PC-3 (cell line): ENCODE measurements around the gene CLMP. TPM values are rescaled to one million over a fixed set of nuclear protein-coding genes. Genes with fewer than 3 reads are reported as not detected.

Source experiments
- ATAC-seq: fragments of 200-7000 bp; cut with Tn5 transposase; 2 replicates; pipeline ENCODE4 v1.9.1; 2020; ENCODE audit warnings: mild to moderate bottlenecking, moderate library complexity
- BruUV-seq: library from RNA; stranded (reverse); fragments of 400-500 nt; replicated peaks from 2 replicates; lab custom pipeline; 2021; lab: Mats Ljungman, UMichigan
- CTCF ChIA-PET: fragments of 300-600 bp; sonication (Branson Sonifier 250); formaldehyde crosslinking; loops from one replicate; lab custom pipeline; 2022; ENCODE audit warnings: antibody characterized with exemption; lab: Charles Lee
- POLR2A ChIA-PET: fragments of 300-600 bp; sonication (Branson Sonifier 250); formaldehyde crosslinking; loops from one replicate; lab custom pipeline; 2022; ENCODE audit warnings: antibody characterized with exemption; ENCODE audit not compliant: unreplicated experiment; lab: Charles Lee
- DNase-seq: peaks from one replicate; pipeline ENCODE4 v3.0.0-alpha.2; 2015
- H2AFZ ChIP-seq: fragments of 300-600 bp; sonication (generic); 2 replicates; pipeline ENCODE4 v1.6.0; 2016; ENCODE audit warnings: antibody characterized with exemption, low read length
- H3F3A ChIP-seq: fragments of 300-600 bp; sonication (generic); one replicate; pipeline ENCODE4 v1.6.0; 2017; ENCODE audit warnings: antibody characterized with exemption, low read length, control low read depth, mild to moderate bottlenecking; ENCODE audit not compliant: unreplicated experiment
- H3K27ac ChIP-seq: fragments of 300-600 bp; sonication (generic); 2 replicates; pipeline ENCODE4 v1.5.1; 2016; ENCODE audit warnings: mild to moderate bottlenecking, low read length
- H3K27me3 ChIP-seq: fragments of 300-600 bp; sonication (generic); 2 replicates; pipeline ENCODE4 v1.6.1; 2016; ENCODE audit warnings: low read length, mixed read lengths
- H3K36me3 ChIP-seq: fragments of 300-600 bp; sonication (generic); 2 replicates; pipeline ENCODE4 v1.6.1; 2016; ENCODE audit warnings: low read depth, mixed run types, low read length, mixed read lengths
- H3K4me1 ChIP-seq: fragments of 300-600 bp; sonication (generic); 2 replicates; pipeline ENCODE4 v1.5.1; 2016; ENCODE audit warnings: low read length; ENCODE audit not compliant: insufficient read depth
- H3K4me2 ChIP-seq: fragments of 300-600 bp; sonication (generic); 2 replicates; pipeline ENCODE4 v1.6.0; 2016; ENCODE audit warnings: low read length
- H3K4me3 ChIP-seq: fragments of 300-600 bp; sonication (generic); 2 replicates; pipeline ENCODE4 v1.5.1; 2016; ENCODE audit warnings: mild to moderate bottlenecking, low read length, mixed read lengths
- H3K79me2 ChIP-seq: fragments of 300-600 bp; sonication (generic); 2 replicates; pipeline ENCODE4 v1.6.1; 2017; ENCODE audit warnings: low read length, mixed read lengths
- H3K9ac ChIP-seq: fragments of 300-600 bp; sonication (generic); 2 replicates; pipeline ENCODE4 v1.6.0; 2016; ENCODE audit warnings: mild to moderate bottlenecking, low read length
- H3K9me2 ChIP-seq: fragments of 300-600 bp; sonication (generic); replicated peaks from 2 replicates; pipeline ENCODE4 v1.6.1; 2016; ENCODE audit warnings: mixed run types, low read length, mixed read lengths
- H3K9me3 ChIP-seq: fragments of 300-600 bp; sonication (generic); 2 replicates; pipeline ENCODE4 v1.6.1; 2016; ENCODE audit warnings: low read length, mixed read lengths
- H4K20me1 ChIP-seq: fragments of 300-600 bp; sonication (generic); 2 replicates; pipeline ENCODE4 v1.6.1; 2016; ENCODE audit warnings: low read length, mixed read lengths
- EZH2 ChIP-seq: fragments of 300-600 bp; sonication (generic); IDR thresholded peaks from one replicate; pipeline ENCODE4 v1.6.1; 2017; ENCODE audit warnings: antibody characterized with exemption, mild to moderate bottlenecking, low read length; ENCODE audit not compliant: unreplicated experiment
- EZH2phosphoT487 ChIP-seq: fragments of 300-600 bp; sonication (generic); IDR thresholded peaks from 2 replicates; pipeline ENCODE4 v1.6.1; 2018; ENCODE audit warnings: mild to moderate bottlenecking, antibody characterized with exemption, low read length, borderline replicate concordance
- intact Hi-C: fragments of 100-400 bp; cut with micrococcal nuclease; formaldehyde crosslinking; loops from 2 replicates; pipeline ENCODE4 v1.9.0; 2023
- total RNA-seq: library from RNA; depleted of rRNA; stranded (reverse); fragments of >200 nt; gene quantifications from 2 replicates; pipeline ENCODE4 v1.2.3, GENCODE V29; 2014
- TF ChIP-seq, protein P1 (sequence below): fragments of 300-600 bp; sonication (generic); conservative IDR thresholded peaks from 2 replicates; pipeline ENCODE4 v1.5.1; 2017; ENCODE audit warnings: antibody characterized with exemption, low read depth, mild to moderate bottlenecking, low read length

The CLMP gene
- total RNA-seq, 1 experiment from 2014 or later, result 30.4 TPM

GRCh38 chr11:123151796-123152195 lies 43.3 kb downstream of the CLMP start:
- 0 out of 2 replicates have a peak, but pooled peaks cover 1% of the 10 kb centered on the region for H3K4me1 ChIP-seq
- no peaks in the 10 kb centered on the region for H4K20me1 ChIP-seq
- H3K79me2 ChIP-seq, result no peaks in the 10 kb centered on the region
- no peaks in the 10 kb centered on the region for H3F3A ChIP-seq
- ATAC-seq (no peak), DNase-seq (no peak)
- intact Hi-C loops, result no loop called here
- no peaks in the 10 kb centered on the region for H3K9me2 ChIP-seq
- no peak for TF ChIP-seq EZH2phosphoT487
- H3K9me3 ChIP-seq, result no peaks in the 10 kb centered on the region
- H3K9ac ChIP-seq, result no peak overlapping the region
- no peaks in the 10 kb centered on the region for H3K27me3 ChIP-seq
- ChIA-PET POLR2A (interaction anchor here (0.6 kb wide), 1 partner anchor 22 kb away, joined by 3 read pairs; no protein-coding TSS in a partner anchor), CTCF (no interaction called here)
- H3K27ac ChIP-seq, result no peak overlapping the region
- peaks cover 4% of the 10 kb centered on the region; the same call in 1 of the 2 replicates for H3K36me3 ChIP-seq
- H3K4me2 ChIP-seq, result no peak overlapping the region
- no peak overlapping the region for H3K4me3 ChIP-seq
- BruUV-seq, result no TSS peak
- no peak overlapping the region for H2AFZ ChIP-seq

GRCh38 chr11:123151366-123151765 lies 43.7 kb downstream of the CLMP start:
- no peak for TF ChIP-seq EZH2phosphoT487
- TF ChIP-seq, protein P1, sequence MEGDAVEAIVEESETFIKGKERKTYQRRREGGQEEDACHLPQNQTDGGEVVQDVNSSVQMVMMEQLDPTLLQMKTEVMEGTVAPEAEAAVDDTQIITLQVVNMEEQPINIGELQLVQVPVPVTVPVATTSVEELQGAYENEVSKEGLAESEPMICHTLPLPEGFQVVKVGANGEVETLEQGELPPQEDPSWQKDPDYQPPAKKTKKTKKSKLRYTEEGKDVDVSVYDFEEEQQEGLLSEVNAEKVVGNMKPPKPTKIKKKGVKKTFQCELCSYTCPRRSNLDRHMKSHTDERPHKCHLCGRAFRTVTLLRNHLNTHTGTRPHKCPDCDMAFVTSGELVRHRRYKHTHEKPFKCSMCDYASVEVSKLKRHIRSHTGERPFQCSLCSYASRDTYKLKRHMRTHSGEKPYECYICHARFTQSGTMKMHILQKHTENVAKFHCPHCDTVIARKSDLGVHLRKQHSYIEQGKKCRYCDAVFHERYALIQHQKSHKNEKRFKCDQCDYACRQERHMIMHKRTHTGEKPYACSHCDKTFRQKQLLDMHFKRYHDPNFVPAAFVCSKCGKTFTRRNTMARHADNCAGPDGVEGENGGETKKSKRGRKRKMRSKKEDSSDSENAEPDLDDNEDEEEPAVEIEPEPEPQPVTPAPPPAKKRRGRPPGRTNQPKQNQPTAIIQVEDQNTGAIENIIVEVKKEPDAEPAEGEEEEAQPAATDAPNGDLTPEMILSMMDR, result no peak
- no peak for TF ChIP-seq EZH2
- BruUV-seq, result no TSS peak
- no peaks in the 10 kb centered on the region for H3K79me2 ChIP-seq

GRCh38 chr11:123150882-123151281 lies 44.2 kb downstream of the CLMP start:
- H3K9ac ChIP-seq, result no peak overlapping the region
- no peaks in the 10 kb centered on the region for H3K79me2 ChIP-seq
- no peak overlapping the region for H3K4me2 ChIP-seq
- no TSS peak for BruUV-seq
- no peaks in the 10 kb centered on the region for H3K9me3 ChIP-seq
- H3K9me2 ChIP-seq, result no peaks in the 10 kb centered on the region
- ChIA-PET CTCF (no interaction called here), POLR2A (no interaction called here)
- no peak for TF ChIP-seq EZH2phosphoT487
- TF ChIP-seq, protein P1, result no peak
- TF ChIP-seq EZH2, result no peak
- H3F3A ChIP-seq, result no peaks in the 10 kb centered on the region
- H3K36me3 ChIP-seq, result no peaks in the 10 kb centered on the region
- no peak overlapping the region for H2AFZ ChIP-seq
- DNase-seq (no peak), ATAC-seq (no peak)
- H3K27ac ChIP-seq, result no peak overlapping the region
- H3K4me1 ChIP-seq, result peaks cover 10% of the 10 kb centered on the region
- H3K27me3 ChIP-seq, result no peaks in the 10 kb centered on the region
- no peaks in the 10 kb centered on the region for H4K20me1 ChIP-seq
- intact Hi-C loops, result no loop called here
- H3K4me3 ChIP-seq, result no peak overlapping the region

More at GRCh38 chr11:123151366-123151765, 43.7 kb downstream of the CLMP start:
- Histone ChIP-seq H3K4me2 (no peak overlapping the region), H2AFZ (no peak overlapping the region), H3K9ac (no peak overlapping the region), H3K27me3 (no peaks in the 10 kb centered on the region), H4K20me1 (no peaks in the 10 kb centered on the region), H3K9me3 (no peaks in the 10 kb centered on the region), H3K27ac (no peak overlapping the region), H3K9me2 (no peaks in the 10 kb centered on the region), H3K36me3 (peaks cover 4% of the 10 kb centered on the region; the same call in 1 of the 2 replicates), H3K4me3 (no peak overlapping the region), H3K4me1 (peaks cover 5% of the 10 kb centered on the region; the same call in 1 of the 2 replicates), H3F3A (no peaks in the 10 kb centered on the region)
- no peak for DNase-seq
- POLR2A ChIA-PET, result no interaction called here
- intact Hi-C loops, result no loop called here
- ATAC-seq, result no peak
- CTCF ChIA-PET, result no interaction called here
